ENCODE data around the gene MAMSTR. TPM values are rescaled to one million over a fixed set of nuclear protein-coding genes. Genes with fewer than 3 reads are reported as not detected.
A peak's percentile ranks its signal among the peaks of the same experiment; 100 is the strongest.

MAMSTR gene
- total RNA-seq, 4 donors from 2014 or later, result 0.99 to 2.9 (median 1.8) TPM

- no peak for DNase-seq (ENCODE audit: extremely low spot score)
- Histone ChIP-seq H3K27ac (replicated peaks in 1 of 4) (peak overlapping the region; percentile 83 to 90 (median 88)), H3K36me3 (no peaks in the 10 kb centered on the region), H3K9me3 (peaks cover 0 to 4% (median 2%) of the 10 kb centered on the region in 4 donors), H3K4me3 (peak overlapping the region; percentile 63 to 68 (median 65)), H3K27me3 (no peaks in the 10 kb centered on the region), H3K4me1 (peaks cover 38 to 49% (median 46%) of the 10 kb centered on the region in 4 donors)
- WGBS, result 16% methylated on average over 19 of the region's 25 CpGs
- intact Hi-C loops (cut with DNase I), result loop anchor here (5.0 kb wide), 1 partner anchor 36 kb away; no protein-coding TSS in a partner anchor
- no peak for TF ChIP-seq POLR2A (IDR thresholded peaks at IDR 0.05; ENCODE audit: low read depth)
- TF ChIP-seq POLR2AphosphoS5 (IDR thresholded peaks at IDR 0.05), result no peak
- no peak for TF ChIP-seq EP300 (IDR thresholded peaks at IDR 0.05)
- TF ChIP-seq CTCF (IDR thresholded peaks at IDR 0.05), result peak in 1 of 3 experiments; percentile 31
Measured at GRCh38 chr19:48713041-48713863, 6.3 kb downstream of the MAMSTR start.

GRCh38 chr19:48711106-48711662, 8.3 kb downstream of the MAMSTR start:
- peaks cover 26 to 34% (median 30%) of the 10 kb centered on the region in 4 donors for H3K4me1 ChIP-seq
- intact Hi-C loops (cut with DNase I), result loop anchor here (5.0 kb wide), 1 partner anchor 34 kb away; no protein-coding TSS in a partner anchor
- WGBS, result 89% methylated on average over 4 of the region's 4 CpGs
- H3K27me3 ChIP-seq, result no peaks in the 10 kb centered on the region
- no peak overlapping the region for H3K4me3 ChIP-seq
- H3K36me3 ChIP-seq, result peaks cover 0 to 10% (median 0%) of the 10 kb centered on the region in 4 donors
- DNase-seq (ENCODE audit: extremely low spot score), result no peak
- peaks cover 0 to 4% (median 2%) of the 10 kb centered on the region in 4 donors for H3K9me3 ChIP-seq
- H3K27ac ChIP-seq (replicated peaks in 1 of 4), result no peak overlapping the region
- no peak for TF ChIP-seq EP300 (IDR thresholded peaks at IDR 0.05)
- no peak for TF ChIP-seq POLR2A (IDR thresholded peaks at IDR 0.05; ENCODE audit: low read depth)
- TF ChIP-seq POLR2AphosphoS5 (IDR thresholded peaks at IDR 0.05), result no peak
- no peak for TF ChIP-seq CTCF (IDR thresholded peaks at IDR 0.05)

DNA sequence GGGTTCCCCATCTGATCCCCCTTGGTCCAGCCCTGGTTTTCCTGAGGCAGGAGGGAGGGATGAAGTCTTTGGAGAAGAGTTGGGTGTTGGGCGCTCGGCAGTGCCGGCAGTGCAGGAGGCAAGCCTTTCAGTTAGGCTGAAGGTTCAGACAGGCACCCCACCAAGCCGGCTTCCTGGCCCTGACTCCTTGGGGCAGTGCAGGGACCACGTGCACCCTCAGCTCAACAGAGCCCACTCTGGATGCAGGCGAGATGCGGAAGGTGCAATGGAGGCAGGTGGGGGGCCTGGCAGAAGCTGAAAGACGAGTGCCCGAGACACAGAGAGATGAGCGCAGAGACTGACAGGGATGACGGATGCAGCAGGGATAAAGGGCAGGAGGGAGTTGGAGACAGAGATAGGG, 11.1 kb downstream of the MAMSTR start:
- Histone ChIP-seq H3K27me3 (no peaks in the 10 kb centered on the region), H3K36me3 (peaks cover 0 to 18% (median 2%) of the 10 kb centered on the region in 4 donors), H3K9me3 (peaks cover 0 to 4% (median 2%) of the 10 kb centered on the region in 4 donors), H3K4me1 (peaks cover 7 to 12% (median 9%) of the 10 kb centered on the region in 4 donors), H3K27ac (replicated peaks in 1 of 4) (no peak overlapping the region), H3K4me3 (no peak overlapping the region)
- WGBS, result 70% methylated on average over 10 of the region's 11 CpGs
- TF ChIP-seq POLR2A (IDR thresholded peaks at IDR 0.05; ENCODE audit: low read depth) (no peak), EP300 (IDR thresholded peaks at IDR 0.05) (no peak), POLR2AphosphoS5 (IDR thresholded peaks at IDR 0.05) (no peak), CTCF (IDR thresholded peaks at IDR 0.05) (no peak)
- DNase-seq (ENCODE audit: extremely low spot score), result no peak
- intact Hi-C loops (cut with DNase I), result no loop called here

- H3K27ac ChIP-seq (replicated peaks in 1 of 4), result no peak overlapping the region
- WGBS, result 80% methylated on average over 2 of the region's 2 CpGs
- TF ChIP-seq EP300 (IDR thresholded peaks at IDR 0.05) (no peak), POLR2AphosphoS5 (IDR thresholded peaks at IDR 0.05) (no peak), CTCF (IDR thresholded peaks at IDR 0.05) (no peak), POLR2A (IDR thresholded peaks at IDR 0.05; ENCODE audit: low read depth) (no peak)
- no peaks in the 10 kb centered on the region for H3K9me3 ChIP-seq
- no peak for DNase-seq (ENCODE audit: extremely low spot score)
- no peaks in the 10 kb centered on the region for H3K27me3 ChIP-seq
- no peaks in the 10 kb centered on the region for H3K4me1 ChIP-seq
- H3K36me3 ChIP-seq, result peaks cover 0 to 43% (median 8%) of the 10 kb centered on the region in 4 donors
- H3K4me3 ChIP-seq, result no peak overlapping the region
- intact Hi-C loops (cut with DNase I), result no loop called here
Measured at GRCh38 chr19:48705431-48705830, 14.1 kb downstream of the MAMSTR start.
